ENCODE measurements around the gene SLC25A45. TPM values are rescaled to one million over a fixed set of nuclear protein-coding genes. Genes with fewer than 3 reads are reported as not detected.

The SLC25A45 gene
- total RNA-seq, 4 donors from 2014 or later: 0.29 to 5.9 (median 5.3) TPM; not detected in 1

DNA sequence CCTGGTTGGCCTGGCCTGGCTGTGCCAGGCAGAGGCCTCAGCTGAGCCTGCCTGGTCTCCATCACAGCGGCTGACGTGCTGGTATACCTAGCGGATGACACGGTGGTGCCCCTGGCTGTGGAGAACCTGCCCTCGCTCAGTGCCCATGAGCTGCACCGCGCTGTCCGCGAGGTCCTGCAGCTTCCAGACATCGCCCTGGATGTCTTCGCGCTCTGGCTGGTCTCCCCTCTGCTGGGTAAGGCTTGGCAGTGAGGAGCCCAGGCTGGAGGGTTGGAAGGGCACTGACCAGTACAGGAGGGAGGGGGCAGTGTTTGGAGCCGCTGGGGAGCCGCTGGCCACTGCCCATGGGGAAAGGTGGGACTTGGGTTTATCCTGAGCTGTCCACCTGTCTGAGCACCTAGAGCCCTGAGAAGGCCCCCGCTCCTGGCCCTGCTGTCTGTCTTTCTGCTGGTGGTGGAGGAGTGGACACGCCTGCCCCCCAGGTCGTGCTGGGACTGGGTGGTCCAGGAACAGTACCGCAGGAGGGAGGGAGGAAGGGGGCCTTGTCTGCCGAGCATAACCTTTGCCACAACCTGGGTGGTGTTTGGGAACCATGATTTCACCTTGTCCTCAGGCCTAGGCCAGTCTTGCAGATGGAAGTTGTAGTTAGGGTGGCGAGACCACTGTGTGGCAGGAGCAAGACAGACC, 7.0 kb upstream of the SLC25A45 start:
- intact Hi-C loops (cut with DNase I; ENCODE audit: low total_unique reads): no loop called here
- no peaks in the 10 kb centered on the region for H3K9me3 ChIP-seq
- no peaks in the 10 kb centered on the region for H3K36me3 ChIP-seq
- no peak overlapping the region for H3K4me3 ChIP-seq
- H3K27me3 ChIP-seq: no peaks in the 10 kb centered on the region
- TF ChIP-seq, protein P1, sequence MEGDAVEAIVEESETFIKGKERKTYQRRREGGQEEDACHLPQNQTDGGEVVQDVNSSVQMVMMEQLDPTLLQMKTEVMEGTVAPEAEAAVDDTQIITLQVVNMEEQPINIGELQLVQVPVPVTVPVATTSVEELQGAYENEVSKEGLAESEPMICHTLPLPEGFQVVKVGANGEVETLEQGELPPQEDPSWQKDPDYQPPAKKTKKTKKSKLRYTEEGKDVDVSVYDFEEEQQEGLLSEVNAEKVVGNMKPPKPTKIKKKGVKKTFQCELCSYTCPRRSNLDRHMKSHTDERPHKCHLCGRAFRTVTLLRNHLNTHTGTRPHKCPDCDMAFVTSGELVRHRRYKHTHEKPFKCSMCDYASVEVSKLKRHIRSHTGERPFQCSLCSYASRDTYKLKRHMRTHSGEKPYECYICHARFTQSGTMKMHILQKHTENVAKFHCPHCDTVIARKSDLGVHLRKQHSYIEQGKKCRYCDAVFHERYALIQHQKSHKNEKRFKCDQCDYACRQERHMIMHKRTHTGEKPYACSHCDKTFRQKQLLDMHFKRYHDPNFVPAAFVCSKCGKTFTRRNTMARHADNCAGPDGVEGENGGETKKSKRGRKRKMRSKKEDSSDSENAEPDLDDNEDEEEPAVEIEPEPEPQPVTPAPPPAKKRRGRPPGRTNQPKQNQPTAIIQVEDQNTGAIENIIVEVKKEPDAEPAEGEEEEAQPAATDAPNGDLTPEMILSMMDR (IDR thresholded peaks at IDR 0.05): no peak
- no peak for TF ChIP-seq POLR2A (IDR thresholded peaks at IDR 0.05)
- no peak for DNase-seq
- H3K27ac ChIP-seq: peak overlapping the region; percentile 69 to 97
- H3K4me1 ChIP-seq: peaks cover 0 to 21% of the 10 kb centered on the region in 2 donors

DNA sequence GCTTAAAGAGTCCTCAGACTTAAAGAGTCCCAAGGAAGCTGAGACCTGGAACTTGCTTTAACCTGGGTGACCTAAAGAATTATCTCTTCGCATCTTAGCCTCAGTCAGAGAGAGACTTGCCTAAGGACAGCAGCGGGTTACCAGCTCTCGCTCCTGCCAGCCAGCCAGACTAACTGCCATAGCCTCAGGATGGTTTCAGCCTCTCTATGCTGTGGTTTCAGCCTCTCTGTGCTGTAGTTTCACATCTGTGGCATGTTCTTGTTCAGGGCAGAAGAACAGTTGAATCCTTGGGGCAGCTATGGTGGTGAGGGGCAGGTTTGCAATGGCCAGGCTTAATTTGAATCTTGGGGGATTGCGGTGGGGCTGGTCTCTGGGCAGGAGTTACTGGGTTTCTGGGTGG, 6.3 kb upstream of the SLC25A45 start:
- H3K27ac ChIP-seq: peak overlapping the region; percentile 4 to 97
- no peaks in the 10 kb centered on the region for H3K36me3 ChIP-seq
- H3K27me3 ChIP-seq: no peaks in the 10 kb centered on the region
- DNase-seq: no peak
- intact Hi-C loops (cut with DNase I; ENCODE audit: low total_unique reads): no loop called here
- H3K4me1 ChIP-seq: peaks cover 6 to 27% of the 10 kb centered on the region in 2 donors
- TF ChIP-seq, protein P1 (IDR thresholded peaks at IDR 0.05): no peak
- TF ChIP-seq POLR2A (IDR thresholded peaks at IDR 0.05): no peak
- no peaks in the 10 kb centered on the region for H3K9me3 ChIP-seq
- no peak overlapping the region for H3K4me3 ChIP-seq

DNA sequence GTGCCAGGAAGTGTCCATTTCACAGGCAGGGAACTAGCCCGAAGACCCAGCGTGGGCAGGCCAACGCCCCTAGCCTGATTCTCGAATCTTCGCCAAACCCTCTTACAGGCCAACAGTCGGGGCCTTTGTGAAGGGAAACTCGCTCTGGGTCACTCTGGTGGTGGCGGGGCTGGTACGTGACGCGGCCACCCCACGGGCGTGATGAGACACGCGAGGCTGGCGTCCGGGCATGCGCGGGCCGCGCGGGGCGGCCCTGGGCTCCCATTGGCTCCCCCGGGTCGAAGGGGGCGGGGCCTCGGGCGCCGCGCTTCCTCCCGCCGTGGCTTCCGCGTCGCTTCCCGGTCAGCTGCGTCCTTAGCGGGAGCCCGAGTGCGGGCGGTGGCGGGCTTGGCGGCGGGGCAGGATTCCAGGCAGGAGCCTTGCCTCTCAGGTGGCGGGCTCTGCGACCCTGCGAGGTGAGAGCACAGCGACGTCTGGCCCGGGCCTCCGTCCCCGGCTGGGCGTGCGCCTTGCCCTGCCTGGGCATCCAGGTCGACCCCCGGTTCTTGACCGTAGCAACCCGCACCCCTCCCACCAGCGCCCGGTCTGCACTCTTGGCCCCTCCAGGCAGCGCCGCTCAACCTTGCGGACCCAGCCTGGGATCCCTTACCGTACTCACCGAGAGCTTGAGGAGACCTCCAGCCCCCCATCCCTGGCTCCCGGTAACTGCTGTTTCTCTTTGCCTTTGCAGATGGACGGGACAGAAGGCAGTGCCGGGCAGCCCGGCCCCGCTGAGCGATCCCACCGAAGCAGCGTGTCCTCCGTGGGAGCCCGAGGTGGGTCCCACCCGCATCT, 4.1 kb upstream of the SLC25A45 start, which contains the start of gene FRMD8:
TSS of gene FRMD8 (plus strand) at position 331 of the 834 bp plus-strand sequence. CDS start at position 731, 400 bp downstream.
- DNase-seq: peak; percentile 93
- Histone ChIP-seq H3K4me1 (peaks cover 10 to 38% of the 10 kb centered on the region in 2 donors), H3K4me3 (peak within 1 kb of the TSS; percentile 67 to 82), H3K27me3 (no peaks in the 10 kb centered on the region), H3K9me3 (no peaks in the 10 kb centered on the region), H3K27ac (peak within 1 kb of the TSS; percentile 95 to 97), H3K36me3 (no peaks in the 10 kb centered on the region)
- TF ChIP-seq, protein P1 (IDR thresholded peaks at IDR 0.05): peak in 1 of 4 experiments; percentile 22
- peak; percentile 96 to 97 for TF ChIP-seq POLR2A (IDR thresholded peaks at IDR 0.05)
- intact Hi-C loops (cut with DNase I; ENCODE audit: low total_unique reads): no loop called here

DNA sequence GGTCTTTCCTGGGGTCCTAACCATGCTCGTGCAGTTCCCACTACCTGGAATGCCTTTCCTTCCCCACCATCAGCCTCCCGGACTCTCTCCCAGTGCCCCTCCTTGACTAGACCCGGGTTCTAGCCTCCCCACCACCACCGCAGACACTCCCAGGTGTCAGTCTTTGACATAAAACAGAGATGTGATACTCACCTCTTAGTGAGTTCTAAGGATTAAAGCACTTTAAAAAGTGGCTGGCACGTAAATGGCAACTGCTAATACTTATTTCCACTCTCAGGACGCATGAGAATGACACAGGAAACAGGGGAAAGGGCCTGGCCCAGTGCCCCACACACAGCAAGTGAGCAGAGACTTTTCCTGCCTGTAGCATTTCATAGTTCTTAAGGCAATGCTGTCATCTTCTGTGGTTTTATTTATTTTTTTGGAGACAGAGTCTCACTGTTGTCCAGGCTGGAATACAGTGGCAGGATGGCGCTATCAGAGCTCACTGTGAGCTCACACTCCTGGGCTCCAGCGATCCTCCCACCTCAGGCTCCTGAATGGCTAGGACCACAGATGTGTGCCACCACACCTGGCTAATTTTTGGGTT, 1.9 kb upstream of the SLC25A45 start:
- Histone ChIP-seq H3K36me3 (no peaks in the 10 kb centered on the region), H3K27ac (peak overlapping the region; percentile 95 to 97), H3K27me3 (no peaks in the 10 kb centered on the region), H3K9me3 (no peaks in the 10 kb centered on the region), H3K4me3 (no peak overlapping the region), H3K4me1 (peaks cover 13 to 24% of the 10 kb centered on the region in 2 donors)
- TF ChIP-seq, protein P1 (IDR thresholded peaks at IDR 0.05): no peak
- TF ChIP-seq POLR2A (IDR thresholded peaks at IDR 0.05): no peak
- DNase-seq: peak in 1 of 2 donors; percentile 52
- intact Hi-C loops (cut with DNase I; ENCODE audit: low total_unique reads): loop anchor here (5.0 kb wide), 1 partner anchor 33 kb away; no protein-coding TSS in a partner anchor

All from uterus (tissue), 4 donors.